ENCODE results near the gene RHOF.

The RHOF gene

DNA sequence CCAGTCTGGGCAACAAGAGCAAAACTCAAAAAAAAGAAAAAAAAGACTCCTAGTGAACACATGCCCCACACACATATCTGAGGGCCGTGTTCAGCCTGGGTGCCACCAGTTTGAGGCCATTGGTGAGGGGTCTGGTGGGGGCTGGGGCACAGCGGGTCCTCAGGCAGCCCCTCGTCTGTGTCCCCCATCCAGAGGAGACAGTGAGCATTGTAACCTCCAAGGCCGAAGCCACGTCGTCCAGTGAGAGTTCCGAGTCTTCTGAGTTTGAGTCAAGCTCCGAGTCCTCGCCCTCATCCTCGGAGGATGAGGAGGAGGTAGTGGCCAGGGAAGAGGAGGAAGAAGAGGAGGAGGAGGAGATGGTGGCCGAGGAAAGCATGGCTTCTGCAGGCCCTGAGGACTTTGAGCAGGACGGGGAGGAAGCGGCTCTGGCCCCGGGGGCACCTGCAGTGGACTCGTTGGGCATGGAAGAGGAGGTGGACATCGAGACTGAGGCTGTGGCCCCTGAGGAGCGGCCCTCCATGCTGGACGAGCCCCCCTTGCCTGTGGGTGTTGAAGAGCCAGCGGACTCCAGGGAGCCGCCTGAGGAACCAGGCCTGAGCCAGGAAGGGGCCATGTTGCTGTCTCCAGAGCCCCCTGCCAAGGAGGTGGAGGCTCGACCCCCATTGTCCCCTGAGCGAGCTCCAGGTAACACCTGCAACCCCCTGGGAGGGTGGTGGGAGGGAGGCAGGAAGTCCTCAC, 25.9 kb upstream of the RHOF start:
- DNase-seq (ENCODE audit: low read depth in 2 of 2) = no peak

- DNase-seq (ENCODE audit: low read depth in 2 of 2) = no peak
Observed at GRCh38 chr12:121817648-121818043, 24.2 kb upstream of the RHOF start.

GRCh38 chr12:121816925-121817647, 23.6 kb upstream of the RHOF start:
- DNase-seq (ENCODE audit: low read depth in 2 of 2) = no peak

DNA sequence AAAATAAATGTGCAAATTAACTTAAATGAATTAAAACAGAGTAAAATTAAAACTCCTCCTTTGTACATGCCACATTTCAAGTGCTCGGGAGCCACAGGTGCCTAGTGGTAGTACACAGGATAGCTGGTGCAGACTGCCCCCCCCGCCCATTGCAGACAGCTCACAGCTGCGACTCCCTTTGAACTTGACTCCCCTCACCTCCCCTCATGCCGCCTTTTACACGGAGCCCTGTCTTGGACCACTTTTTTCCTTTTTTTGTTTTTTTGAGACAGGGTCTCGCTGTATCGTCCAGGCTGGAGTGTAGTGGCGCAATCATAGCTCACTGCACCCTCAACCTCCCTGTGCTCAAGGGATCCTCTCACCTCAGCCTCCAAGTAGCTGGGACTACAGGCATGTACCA, 21.8 kb upstream of the RHOF start:
- DNase-seq (ENCODE audit: low read depth in 2 of 2) = no peak

DNA sequence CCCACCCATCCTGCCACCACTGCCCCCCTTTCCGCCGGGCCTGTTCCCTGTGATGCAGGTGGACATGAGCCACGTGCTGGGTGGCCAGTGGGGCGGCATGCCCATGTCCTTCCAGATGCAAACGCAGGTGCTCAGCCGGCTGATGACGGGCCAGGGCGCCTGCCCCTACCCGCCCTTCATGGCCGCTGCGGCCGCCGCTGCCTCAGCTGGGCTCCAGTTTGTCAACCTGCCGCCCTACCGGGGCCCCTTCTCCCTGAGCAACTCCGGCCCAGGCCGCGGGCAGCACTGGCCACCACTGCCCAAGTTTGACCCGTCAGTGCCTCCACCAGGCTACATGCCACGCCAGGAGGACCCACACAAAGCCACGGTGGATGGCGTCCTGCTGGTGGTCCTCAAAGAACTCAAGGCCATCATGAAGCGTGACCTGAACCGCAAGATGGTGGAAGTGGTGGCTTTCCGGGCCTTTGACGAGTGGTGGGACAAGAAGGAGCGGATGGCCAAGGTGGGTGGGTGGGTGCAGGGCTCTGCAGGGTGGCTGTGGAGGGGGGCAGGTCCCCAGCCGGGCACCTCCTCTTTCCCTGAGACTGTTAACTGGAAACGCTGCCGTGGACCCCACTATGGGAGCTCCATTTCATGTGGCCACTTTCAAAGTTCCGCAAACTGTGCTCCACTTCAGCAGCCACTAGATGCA, 21.1 kb upstream of the RHOF start:
- DNase-seq (ENCODE audit: low read depth in 2 of 2) = no peak

DNA sequence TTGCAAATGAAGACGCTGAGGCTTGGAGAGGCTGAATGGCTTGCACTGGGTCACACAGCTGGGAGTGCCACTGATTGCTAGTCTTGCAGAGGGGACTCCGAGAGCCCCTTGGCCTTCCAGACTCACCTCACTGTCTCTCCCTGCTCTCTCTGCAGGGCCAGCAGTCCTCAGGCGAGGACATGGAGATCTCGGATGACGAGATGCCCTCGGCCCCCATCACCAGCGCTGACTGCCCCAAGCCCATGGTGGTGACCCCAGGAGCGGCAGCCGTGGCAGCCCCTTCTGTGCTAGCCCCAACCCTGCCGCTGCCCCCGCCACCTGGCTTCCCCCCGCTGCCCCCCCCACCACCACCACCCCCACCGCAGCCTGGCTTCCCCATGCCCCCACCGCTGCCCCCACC, 20.5 kb upstream of the RHOF start:
- no peak for DNase-seq (ENCODE audit: low read depth in 2 of 2)

- DNase-seq (ENCODE audit: low read depth in 2 of 2) = no peak
Observed at GRCh38 chr12:121812921-121813896, 19.7 kb upstream of the RHOF start.

- no peak for DNase-seq (ENCODE audit: low read depth in 2 of 2)
Observed at GRCh38 chr12:121812320-121812871, 18.9 kb upstream of the RHOF start.

DNA sequence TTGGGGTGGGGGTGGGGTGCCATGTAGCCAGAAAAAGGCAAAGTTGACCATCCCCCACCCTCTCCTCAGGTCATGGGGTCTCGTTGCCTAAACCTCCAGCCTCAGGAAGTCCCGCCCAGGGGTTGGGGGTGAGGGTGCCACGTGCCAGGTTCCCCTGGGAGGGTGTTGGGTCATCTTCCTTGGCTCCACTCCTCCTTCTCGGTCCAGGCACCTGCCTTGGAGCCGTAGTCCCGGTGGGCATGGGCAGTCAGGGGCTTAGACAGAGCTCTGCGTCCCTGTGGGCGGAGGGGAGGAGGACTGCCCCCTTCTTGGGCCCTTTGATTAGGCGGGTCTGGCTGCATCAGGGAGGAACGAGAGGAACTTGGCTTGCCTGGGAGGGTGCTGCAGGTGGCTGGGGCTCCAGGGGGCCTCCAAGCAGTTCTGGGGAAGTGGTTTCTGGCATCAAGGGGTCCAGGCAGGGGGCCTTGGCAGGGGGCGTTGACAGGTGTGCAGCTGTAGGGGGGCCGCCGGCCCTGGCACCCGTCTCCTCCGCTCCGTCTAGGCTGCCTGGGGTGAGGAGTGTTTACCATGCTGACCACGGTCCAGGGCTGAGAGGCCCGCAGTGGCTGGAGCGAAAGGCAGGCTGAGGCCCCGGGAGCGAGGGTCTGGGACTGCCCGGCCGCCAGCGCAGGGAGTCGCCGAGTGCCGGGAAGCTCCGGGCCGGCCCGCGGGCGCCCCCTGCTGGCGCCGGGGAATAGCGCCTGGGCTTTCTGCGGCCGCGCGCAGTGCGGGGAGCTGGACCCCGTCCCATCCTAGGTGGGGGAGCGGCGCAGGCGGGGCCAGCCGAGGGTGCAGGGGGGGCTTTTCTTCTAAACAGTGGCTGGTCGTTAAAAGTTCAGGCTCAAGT, 18.2 kb upstream of the RHOF start:
- DNase-seq (ENCODE audit: low read depth in 2 of 2) = no peak

GRCh38 chr12:121810833-121811433, 17.4 kb upstream of the RHOF start:
- no peak for DNase-seq (ENCODE audit: low read depth in 2 of 2)

DNA sequence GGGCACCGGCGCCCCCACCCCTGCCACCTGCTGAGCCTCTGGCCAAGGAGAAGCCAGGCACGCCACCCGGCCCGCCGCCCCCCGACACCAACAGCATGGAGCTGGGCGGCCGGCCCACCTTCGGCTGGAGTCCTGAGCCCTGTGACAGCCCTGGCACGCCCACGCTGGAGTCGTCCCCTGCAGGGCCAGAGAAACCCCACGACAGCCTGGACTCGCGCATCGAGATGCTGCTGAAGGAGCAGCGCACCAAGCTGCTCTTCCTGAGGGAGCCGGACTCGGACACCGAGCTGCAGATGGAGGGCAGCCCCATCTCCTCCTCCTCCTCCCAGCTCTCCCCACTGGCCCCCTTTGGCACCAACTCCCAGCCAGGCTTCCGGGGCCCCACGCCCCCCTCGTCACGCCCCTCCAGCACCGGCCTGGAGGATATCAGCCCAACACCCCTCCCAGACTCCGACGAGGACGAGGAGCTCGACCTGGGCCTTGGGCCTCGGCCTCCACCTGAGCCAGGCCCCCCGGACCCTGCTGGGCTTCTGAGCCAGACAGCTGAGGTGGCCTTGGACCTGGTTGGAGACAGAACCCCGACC, 16.8 kb upstream of the RHOF start:
- DNase-seq (ENCODE audit: low read depth in 2 of 2) = no peak

DNA sequence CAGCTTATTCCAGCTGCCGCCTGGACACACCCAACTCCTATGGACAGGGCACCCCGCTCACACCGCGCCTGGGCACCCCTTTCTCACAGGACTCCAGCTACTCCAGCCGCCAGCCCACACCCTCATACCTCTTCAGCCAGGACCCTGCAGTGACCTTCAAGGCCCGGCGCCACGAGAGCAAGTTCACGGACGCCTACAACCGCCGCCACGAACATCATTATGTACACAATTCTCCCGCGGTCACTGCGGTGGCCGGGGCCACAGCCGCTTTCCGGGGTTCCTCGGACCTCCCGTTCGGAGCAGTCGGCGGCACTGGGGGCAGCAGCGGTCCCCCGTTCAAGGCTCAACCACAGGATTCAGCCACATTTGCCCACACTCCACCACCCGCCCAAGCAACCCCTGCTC, 16.2 kb upstream of the RHOF start:
- no peak for DNase-seq (ENCODE audit: low read depth in 2 of 2)

DNA sequence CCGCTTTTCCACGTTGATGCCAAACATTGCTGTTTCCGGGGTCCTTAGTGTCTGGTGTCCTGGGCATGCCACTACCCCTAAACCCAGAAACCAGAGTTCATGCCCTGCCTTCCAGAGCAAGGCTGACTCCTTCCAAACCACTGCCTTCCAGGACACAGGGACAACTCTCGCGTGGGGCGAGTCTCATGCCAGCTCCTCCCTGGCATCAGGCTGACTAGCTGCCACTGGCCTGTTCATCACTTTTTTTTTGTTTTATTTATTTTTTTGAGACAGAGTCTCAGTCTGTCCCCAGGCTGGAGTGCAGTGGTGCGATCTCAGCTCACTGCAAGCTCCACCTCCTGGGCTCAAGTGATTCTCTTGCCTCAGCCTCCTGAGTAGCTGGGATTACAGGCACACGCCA, 15.1 kb upstream of the RHOF start:
- DNase-seq (ENCODE audit: low read depth in 2 of 2) = no peak

GRCh38 chr12:121807642-121808347, 14.3 kb upstream of the RHOF start:
- no peak for DNase-seq (ENCODE audit: low read depth in 2 of 2)

- DNase-seq (ENCODE audit: low read depth in 2 of 2) = no peak
Observed at GRCh38 chr12:121806546-121807423, 13.3 kb upstream of the RHOF start.

DNA sequence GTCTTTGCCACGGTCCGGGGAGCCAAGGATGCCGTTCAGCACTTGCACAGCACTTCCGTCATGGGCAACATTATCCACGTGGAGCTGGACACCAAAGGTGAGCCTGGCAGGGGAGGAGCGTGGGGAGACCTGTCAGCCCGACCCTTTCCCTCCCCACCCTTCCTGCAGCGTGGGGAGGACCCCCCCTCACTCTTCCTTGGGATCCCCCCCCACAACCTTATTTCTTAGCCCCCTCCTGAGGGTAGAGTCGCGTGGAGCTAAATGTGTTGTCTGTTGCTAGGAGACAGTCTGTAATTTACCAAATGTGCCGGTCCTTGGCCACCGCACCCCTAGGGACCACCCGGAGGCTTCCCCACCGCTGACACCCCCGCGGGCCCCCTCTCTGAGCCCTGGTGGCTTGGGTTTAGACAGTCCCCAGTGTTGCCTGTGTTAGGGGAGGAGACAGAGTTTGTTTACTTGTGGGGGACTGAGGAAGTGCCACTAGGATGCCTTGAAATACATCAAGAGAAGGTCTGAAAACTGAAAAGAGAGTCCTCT, 12.6 kb upstream of the RHOF start:
- DNase-seq (ENCODE audit: low read depth in 2 of 2) = no peak

DNA sequence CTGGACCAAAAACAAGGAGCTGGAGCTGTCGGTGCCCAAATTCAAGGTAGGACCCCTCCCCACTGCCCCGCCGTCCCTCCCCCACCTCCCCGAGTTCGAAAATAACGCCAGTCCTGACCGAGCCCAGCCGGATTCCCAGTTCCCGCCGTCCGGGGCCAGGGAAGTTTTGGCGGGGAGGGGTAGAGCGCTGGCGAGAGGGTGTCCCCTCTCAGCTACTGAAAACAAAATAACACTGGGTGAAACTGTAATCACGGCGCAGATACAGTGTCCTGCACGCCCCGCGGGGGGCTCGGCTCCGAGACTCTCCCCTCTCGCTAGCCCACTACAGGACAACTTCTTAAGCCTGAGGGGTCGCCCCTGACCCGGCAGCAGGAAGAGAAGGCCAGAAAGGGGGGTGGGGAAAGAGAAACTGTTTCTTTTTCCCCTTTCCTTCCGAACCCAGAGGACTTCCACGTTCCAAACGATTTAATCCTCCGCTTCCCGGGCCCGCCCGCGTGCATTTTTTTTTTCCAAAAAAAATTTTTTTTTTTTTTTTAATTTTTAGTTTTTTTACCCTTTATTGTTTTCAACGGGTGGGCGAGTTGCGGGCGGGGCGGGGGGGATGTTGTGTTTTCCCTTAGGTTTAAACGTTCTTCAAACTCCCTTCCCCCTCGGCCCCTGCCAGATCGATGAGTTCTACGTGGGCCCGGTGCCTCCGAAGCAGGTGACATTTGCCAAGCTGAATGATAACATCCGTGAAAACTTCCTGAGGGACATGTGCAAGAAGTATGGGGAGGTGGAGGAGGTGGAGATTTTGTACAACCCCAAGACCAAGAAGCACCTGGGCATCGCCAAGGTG, 11.9 kb upstream of the RHOF start:
- no peak for DNase-seq (ENCODE audit: low read depth in 2 of 2)

All from activated CD8-positive, alpha-beta memory T cell treated with anti-CD3 and anti-CD28 coated beads for 4 hours (primary cell).